Hematopoietic multipotent progenitor cell treated with erythropoietin and hydrocortisone succinate and interleukin-3 and kit ligand, for 8 days (in vitro differentiated cells): ENCODE data around the gene ACSL4.
"Not testable (repeated sequence)": the region's sequence is repeated elsewhere in the genome, so short reads cannot be mapped to it uniquely, and the experiment has no call there.

ENCODE experiments used
- DNase-seq: peaks from one replicate; pipeline ENCODE4 v3.0.0-alpha.2; 2015

Gene ACSL4

GRCh38 chrX:109728173-109728535 lies 4.9 kb downstream of the ACSL4 start:
- no peak for DNase-seq

GRCh38 chrX:109724971-109725370 lies 8.1 kb downstream of the ACSL4 start:
- DNase-seq, result not testable (repeated sequence)

DNA sequence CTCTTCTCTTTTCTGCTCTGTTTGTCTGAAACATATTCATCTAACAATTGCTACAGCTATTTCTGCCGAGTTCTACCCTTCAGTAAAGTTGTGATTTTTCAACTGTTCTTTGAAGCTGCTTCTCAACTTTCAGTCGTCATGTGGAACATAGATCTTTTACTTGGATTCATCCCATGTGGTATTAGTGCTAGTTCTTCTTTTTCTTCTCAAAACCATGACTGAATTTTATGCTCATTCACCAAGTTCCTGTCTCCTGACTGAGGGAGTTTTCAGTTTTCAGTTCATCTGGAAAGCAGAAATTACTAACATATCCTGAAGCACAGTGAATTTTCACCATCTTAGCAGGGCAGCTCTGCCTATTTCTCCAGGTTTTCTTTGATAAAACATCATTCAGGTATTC lies 12.1 kb downstream of the ACSL4 start:
- DNase-seq, result no peak

- no peak for DNase-seq
These were observed 13.8 kb downstream of the ACSL4 start for GRCh38 chrX:109719264-109719663.

DNA sequence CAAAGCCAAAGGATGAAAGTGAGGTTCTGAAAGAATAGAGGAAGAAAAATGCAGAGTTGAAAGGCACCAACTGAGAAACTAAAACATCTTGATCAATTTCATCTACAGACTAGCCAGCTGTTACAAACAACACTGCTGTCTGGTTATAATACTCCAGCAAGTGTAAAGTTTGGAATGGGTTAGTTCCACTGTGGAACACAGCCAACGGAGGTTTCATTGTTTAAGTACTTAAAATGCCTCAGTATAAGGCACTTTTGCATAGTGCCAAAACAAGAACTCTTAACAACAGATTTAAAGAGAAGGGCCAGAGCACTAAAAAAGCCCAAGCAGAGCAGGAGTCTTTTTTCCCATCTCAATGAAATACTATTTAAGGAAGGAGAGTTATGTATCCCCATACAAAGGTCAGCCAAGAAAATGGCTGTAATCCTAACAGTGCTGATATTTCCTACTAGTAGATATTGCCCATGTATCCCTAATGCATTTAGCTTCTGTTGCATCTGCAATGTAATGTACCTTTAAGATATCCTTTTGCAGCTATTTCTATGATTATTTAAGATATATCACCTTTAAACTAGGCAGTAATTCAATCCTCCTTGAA lies 16.5 kb downstream of the ACSL4 start:
- no peak for DNase-seq

DNA sequence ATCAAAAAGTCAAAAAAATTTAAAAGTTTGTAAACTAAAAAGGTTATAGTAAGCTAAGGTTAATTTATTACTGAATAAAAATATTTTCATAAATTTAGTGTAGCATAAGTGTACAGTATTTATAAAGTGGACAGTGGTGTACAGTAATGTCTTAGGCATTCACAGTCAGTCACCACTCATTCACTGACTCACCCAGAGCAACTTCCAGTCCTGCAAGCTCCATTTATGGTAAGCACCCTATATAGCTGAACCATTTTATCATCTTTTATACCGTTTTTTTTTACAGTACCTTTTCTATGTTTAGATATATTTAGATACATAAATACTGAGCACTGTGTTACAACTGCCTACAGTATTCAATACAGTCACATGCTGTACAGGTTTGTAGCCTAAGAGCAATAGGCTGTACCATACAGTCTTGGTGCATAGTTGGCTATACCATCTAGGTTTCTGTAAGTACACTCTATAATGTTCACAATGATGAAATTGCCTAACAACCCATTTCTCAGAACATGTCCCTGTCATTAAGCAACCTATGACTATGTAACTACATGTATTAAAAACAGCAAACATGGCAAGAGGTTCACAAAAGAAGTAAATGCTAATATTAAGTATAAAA lies 18.6 kb downstream of the ACSL4 start:
- DNase-seq, result no peak

GRCh38 chrX:109710181-109710580 lies 22.9 kb downstream of the ACSL4 start:
- no peak for DNase-seq

- no peak for DNase-seq
These were observed 23.9 kb downstream of the ACSL4 start for GRCh38 chrX:109709129-109709631.

- no peak for DNase-seq
These were observed 25.3 kb downstream of the ACSL4 start for GRCh38 chrX:109707720-109708119.

DNA sequence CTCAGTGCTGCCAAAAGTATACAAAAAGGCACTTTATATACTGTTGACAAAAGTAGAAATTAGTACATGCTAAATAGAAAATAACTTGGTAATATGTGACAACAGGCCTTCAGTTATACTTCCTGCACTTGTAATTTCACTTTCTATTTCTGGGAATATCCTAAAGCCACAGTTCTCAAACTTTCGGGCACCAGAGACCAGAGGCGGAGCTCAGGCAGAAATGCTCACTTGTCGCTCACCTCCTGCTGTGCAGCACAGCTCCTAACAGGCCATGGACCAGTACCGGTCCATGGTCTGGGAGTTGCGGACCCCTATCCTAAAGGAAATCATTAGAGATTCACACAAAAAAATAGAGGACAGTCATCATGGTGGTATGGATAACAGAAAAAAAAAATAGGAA lies 25.7 kb downstream of the ACSL4 start:
- no peak for DNase-seq

DNA sequence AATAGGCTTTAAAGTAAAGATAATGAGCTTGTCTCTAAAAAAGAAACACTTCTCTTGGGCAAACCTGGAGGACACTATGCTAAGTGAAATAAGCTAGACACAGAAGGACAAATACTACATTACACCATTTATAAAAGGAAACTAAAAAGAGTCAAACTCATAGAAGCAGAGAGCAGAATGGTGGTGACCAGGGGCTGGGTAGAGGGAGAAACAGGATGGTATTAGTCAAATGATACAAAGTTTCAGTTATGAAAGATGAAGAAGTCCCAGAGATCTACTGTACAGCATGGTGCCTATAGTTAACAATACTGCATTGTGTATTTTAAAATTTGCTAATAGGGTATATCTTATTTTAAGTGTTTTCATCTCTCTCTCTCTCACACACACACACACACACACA lies 28.5 kb downstream of the ACSL4 start:
- DNase-seq, result no peak

GRCh38 chrX:109697855-109698254 lies 35.2 kb downstream of the ACSL4 start:
- DNase-seq, result no peak

DNA sequence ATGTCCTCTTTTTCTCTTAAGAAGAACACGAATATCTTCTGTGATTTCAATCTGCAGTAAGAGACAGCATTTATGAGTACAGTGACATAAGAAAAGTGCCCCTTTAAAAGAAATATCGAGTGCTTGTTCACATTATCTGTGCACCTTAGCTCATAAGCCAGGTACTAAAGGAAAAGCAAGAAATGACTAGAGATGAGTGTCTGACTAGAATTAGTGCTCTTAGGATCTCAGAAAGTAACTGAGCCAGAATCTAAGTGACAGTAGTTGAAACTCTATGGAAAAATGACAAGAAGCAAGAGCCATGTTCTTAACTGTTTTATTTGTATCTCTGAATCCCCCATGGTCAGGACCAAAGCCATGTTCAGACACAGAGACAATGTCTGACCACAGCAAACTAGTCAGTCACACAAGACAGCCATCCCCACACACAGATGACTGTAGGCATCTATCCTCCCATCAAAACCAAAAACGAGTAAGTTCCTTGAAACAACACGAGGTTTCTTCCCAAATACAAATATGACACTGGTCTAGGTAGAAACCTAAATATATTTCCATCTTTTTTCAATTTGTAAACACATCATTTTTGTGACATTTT lies 36.8 kb downstream of the ACSL4 start:
- DNase-seq, result no peak

DNA sequence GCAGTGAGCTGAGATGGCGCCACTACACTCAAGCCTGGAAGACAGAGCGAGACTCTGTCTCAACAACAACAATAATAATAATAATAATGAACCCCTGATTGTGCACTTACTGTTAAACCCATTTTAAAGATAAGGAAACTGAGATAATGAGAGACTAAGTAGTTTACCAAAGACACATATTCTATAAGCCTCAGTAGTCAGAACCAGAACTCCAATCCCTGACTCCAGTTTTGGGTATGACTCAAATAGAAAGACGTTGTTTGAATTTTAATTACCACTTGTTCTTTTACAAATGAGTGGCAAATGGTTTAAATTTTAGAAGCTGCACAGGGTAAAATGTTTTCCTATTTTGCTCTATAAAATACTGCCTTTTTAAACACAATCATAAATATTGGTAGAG lies 37.4 kb downstream of the ACSL4 start:
- DNase-seq, result no peak

GRCh38 chrX:109691752-109692151 lies 41.3 kb downstream of the ACSL4 start:
- DNase-seq, result no peak

DNA sequence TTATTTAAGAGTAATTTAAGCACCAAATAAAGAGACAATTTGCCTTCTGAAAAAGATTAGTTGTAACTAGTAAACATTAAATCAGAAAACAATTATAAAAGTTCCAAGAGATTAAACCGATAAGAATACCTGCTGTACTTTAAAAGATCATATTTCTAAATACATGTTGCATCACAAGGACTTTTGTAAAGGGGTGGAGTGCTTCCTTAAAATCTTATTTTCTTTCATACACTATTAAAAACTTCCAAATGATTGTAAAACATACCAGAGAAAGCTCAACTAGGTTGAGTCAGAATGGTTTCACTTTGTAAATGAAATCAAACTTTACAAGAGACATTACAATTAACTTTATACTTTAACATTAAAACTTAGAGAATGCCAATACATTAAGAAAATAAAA lies 41.8 kb downstream of the ACSL4 start:
- no peak for DNase-seq

DNA sequence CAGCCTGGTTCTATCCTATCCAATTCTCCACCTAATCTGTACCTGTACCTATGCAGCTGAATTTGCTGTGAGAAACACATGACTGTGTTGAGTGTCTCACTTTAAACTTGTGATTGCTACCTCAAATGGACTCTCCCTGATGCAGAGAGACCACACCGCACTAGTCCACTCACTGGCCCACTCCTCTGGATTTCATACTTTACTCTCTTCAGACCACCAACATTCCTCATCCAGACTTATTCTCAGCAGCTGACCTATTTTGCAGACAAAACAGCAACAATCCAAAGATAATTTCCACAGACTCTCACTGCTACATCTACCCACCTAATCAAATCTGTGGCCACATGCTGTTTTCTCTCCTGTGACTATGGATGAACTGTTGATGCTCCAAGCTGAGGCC lies 45.2 kb downstream of the ACSL4 start:
- no peak for DNase-seq

DNA sequence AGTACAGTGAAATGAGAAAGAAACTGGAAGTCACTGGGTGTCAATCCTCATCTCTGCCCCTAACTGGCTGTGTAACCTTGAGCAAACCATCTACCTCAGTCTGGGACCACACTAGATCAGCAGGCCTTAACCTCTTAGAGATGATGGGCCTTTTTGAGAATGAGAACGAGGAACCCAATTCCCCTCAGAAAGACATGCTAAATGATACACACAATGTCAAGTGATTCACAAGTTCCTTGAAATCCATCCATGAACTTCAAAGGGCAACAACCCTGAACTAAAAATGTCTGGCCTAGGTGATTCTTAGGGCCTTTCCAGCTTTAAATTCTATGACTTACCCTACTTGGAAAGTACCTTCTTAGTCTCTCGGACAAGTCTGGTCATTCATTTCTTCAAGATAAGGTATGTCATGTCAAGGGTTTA lies 47.4 kb downstream of the ACSL4 start:
- DNase-seq, result no peak

GRCh38 chrX:109684136-109684535 lies 48.9 kb downstream of the ACSL4 start:
- DNase-seq, result no peak

DNA sequence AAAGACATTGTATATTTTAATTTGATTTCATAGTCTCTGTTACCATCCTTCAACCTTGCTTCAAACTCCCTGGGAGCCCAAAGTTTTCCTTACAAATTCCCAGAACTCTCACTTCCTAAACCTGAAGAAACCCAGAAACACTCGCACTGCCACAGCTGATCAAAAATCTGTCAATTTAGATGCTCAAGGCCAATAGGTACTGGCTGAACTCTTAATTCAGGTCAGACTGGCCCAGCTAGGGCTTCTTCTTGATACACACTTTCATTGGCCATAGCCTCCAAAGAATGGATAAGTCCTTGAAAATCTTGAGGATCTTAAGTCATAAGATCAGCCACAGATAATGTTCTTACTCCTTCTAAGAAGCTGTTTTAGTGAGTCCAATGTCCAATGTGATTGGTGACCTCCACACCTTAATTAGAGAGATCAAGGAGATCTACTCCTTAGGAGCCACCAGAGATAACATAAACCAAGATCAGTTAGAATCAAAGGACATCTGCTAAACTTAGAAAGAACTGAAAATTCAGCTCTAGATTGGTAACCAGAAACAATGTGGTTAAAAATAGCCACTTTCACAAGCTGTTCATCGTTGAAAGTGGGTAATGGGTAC lies 51.5 kb downstream of the ACSL4 start:
- no peak for DNase-seq

GRCh38 chrX:109679820-109680219 lies 53.2 kb downstream of the ACSL4 start:
- no peak for DNase-seq

DNA sequence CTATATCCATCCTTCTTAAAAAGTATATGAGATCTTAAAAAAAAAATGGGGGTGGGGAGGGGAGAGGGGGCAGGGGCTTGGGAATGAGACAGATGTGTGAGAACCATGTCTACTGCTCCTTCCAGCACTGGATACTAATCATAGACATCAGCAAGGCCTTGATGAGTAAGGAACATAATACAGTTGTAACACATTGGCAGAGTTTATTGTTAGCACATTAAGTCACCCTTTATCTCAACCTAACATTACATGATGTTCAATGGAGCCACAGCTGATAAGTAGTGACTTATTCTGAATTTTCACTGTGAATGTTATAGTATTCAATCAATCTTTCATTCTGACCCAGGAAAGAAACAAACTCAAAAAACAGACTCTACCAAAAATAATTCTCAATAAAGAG lies 60.8 kb downstream of the ACSL4 start:
- DNase-seq, result peak; percentile 87

DNA sequence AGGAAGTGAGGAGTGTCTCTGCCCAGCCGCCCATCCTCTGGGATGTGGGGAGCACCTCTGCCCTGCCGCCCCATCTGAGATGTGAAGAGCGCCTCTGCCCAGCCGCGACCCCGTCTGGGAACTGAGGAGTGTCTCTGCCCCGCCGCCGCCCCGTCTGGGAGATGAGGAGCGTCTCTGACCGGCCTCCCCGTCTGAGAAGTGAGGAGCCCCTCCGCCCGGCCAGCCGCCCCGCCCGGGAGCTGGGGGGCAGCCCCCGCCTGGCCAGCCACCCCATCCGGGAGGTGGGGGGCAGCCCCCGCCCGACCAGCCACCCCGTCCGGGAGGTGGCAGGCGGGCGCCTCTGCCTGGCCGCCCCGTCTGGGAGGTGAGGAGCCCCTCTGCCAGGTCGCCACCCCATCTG lies 61.9 kb downstream of the ACSL4 start:
- DNase-seq, result not testable (repeated sequence)

GRCh38 chrX:109667986-109668385 lies 65.1 kb downstream of the ACSL4 start:
- DNase-seq, result no peak
